ENCODE data around the gene GCNT3.

GCNT3 gene

DNA sequence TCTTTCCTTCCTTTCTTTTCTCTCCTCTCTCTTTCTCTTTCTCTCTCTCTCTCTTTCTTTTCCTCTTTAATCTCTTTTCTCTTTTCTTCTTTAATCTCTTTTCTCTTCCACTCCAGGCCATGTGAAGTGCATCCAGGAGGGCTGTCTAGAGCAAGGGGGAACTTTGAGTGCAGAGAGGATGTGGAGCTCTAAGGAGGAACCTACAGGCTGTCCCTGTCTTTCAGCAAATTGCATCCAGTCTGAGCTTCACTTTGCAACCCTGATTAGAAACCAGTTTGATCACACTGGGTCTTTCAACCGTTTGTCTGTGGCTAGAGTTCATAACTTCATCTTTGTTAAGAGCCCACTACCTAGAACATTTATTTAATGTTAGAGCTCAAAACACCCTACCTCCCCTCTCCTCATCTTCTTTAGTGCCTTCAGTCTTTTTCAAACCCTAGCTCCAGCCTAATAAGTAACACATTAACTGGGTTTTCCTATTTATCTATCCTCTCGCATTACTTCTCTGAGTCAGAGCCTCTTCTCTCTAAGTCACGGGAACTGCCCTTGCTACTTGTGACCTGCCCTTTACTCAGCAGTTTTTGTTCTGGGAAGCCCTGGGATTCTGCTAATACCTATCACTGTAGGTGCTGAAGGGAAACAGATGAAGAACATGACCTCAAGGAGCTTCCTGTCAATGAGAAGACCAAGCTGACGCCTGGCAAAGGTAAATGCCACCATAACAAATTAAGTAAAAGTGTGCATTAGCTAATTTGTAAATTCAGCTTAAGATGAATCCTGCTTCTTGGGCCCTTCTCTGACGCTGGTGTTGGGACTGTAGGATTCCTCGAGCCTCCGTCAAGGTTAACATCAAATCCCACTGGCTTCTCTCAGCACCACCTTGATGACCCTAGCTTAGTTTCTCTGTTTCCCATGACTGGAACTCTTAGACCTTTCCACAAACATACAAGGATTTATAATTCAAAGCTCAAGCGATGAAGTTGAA, at the start of gene GCNT3:
Gene GCNT3, plus strand, starts transcription at position 508 of the 985 bp plus-strand sequence. CDS start 6,456 bp downstream, outside the sequence.
- peak; percentile 53 for DNase-seq (ENCODE audit: low spot score)
- TF ChIP-seq CTCF (IDR thresholded peaks at IDR 0.05; ENCODE audit: extremely low read depth, missing control alignments): no peak

GRCh38 chr15:59562448-59563186, 49.0 kb upstream of the GCNT3 start:
- no peak for DNase-seq (ENCODE audit: low spot score)
- no peak for TF ChIP-seq CTCF (IDR thresholded peaks at IDR 0.05; ENCODE audit: extremely low read depth, missing control alignments)

- DNase-seq (ENCODE audit: low spot score): no peak
- TF ChIP-seq CTCF (IDR thresholded peaks at IDR 0.05; ENCODE audit: extremely low read depth, missing control alignments): no peak
Measured at GRCh38 chr15:59565299-59565698, 46.3 kb upstream of the GCNT3 start.

- no peak for TF ChIP-seq CTCF (IDR thresholded peaks at IDR 0.05; ENCODE audit: extremely low read depth, missing control alignments)
- DNase-seq (ENCODE audit: low spot score): no peak
Measured at GRCh38 chr15:59567324-59567723, 44.3 kb upstream of the GCNT3 start.

- no peak for DNase-seq (ENCODE audit: low spot score)
- no peak for TF ChIP-seq CTCF (IDR thresholded peaks at IDR 0.05; ENCODE audit: extremely low read depth, missing control alignments)
Measured at GRCh38 chr15:59569477-59569876, 42.1 kb upstream of the GCNT3 start.

DNA sequence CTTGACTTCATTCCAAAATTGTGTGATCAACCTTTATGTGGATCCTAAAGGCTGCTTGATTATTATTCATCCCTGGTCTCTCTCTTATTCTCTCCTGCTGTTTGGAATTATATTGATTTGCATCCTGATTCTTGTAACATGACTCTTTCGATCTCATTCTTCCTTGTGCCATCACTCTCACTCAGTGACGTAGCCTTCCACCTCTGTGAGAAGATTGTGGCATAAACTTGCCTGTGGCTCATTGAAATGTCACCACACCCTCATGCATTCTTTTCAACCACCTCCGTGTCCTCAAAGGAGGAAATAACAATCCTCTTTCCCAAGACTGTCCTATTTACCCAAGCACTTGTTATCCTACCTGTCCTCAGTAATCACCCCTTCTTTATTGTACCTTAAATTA, 41.3 kb upstream of the GCNT3 start:
- no peak for TF ChIP-seq CTCF (IDR thresholded peaks at IDR 0.05; ENCODE audit: extremely low read depth, missing control alignments)
- no peak for DNase-seq (ENCODE audit: low spot score)

DNA sequence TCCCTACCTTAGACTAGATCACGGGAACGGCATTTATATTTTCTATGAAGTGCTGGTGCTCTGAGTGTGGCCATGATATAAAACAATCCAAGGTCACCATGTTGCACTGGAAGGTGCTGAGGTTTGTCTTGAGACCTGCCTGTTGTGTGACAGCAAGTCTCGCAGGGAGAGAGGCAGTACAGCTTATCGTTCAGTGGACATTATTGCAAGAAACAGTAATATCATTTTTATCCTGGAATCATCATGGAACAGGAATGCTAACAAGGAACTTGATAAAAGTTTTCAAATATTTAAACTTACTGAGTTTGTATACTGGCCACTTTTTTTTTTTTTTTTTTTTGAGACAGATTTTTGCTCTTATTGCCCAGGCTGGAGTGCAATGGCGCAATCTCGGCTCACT, 40.0 kb upstream of the GCNT3 start:
- no peak for DNase-seq (ENCODE audit: low spot score)
- TF ChIP-seq CTCF (IDR thresholded peaks at IDR 0.05; ENCODE audit: extremely low read depth, missing control alignments): no peak

Data from GM20000 (cell line).